ENCODE results near the gene RHEX.

- TF ChIP-seq CTCF (IDR thresholded peaks at IDR 0.05) (no peak), EZH2 (IDR thresholded peaks at IDR 0.05; ENCODE audit: borderline replicate concordance, insufficient read depth, low read depth, low read length, poor library complexity, severe bottlenecking) (no peak)
These were observed 16.1 kb upstream of the RHEX start for GRCh38 chr1:206036663-206037455.
